HG03521 (cell line): ENCODE data around the gene NPIPB6.

Experiments
- ATAC-seq: cut with Tn5 transposase; IDR thresholded peaks from one replicate; pipeline ENCODE4 v1.9.1; 2021; ENCODE audit warnings: mild to moderate bottlenecking, moderate library complexity; ENCODE audit not compliant: unreplicated experiment

The NPIPB6 gene

GRCh38 chr16:28300327-28300726, 63.0 kb downstream of the NPIPB6 start:
- no peak for ATAC-seq

GRCh38 chr16:28298511-28298878, 64.8 kb downstream of the NPIPB6 start:
- ATAC-seq = no peak

- ATAC-seq = no peak
Observed at GRCh38 chr16:28297784-28298510, 65.4 kb downstream of the NPIPB6 start.

- no peak for ATAC-seq
Observed at GRCh38 chr16:28297308-28297707, 66.0 kb downstream of the NPIPB6 start.

- no peak for ATAC-seq
Observed at GRCh38 chr16:28295276-28295675, 68.0 kb downstream of the NPIPB6 start.

- ATAC-seq = no peak
Observed at GRCh38 chr16:28294201-28294600, 69.1 kb downstream of the NPIPB6 start.

GRCh38 chr16:28293601-28293960, 69.7 kb downstream of the NPIPB6 start:
- no peak for ATAC-seq

GRCh38 chr16:28292731-28293600, 70.3 kb downstream of the NPIPB6 start:
- no peak for ATAC-seq
